HL-60 (cell line): ENCODE data around the gene KRT4.

Source experiments
- DNase-seq, 2 experiments: peaks; one replicate each; pipeline ENCODE4 v3.0.0-alpha.2; 2010 to 2020; ENCODE audit warnings: low read depth in 1 of 2, low spot score in 1 of 2
- H3K27ac ChIP-seq: fragments of 250-450 bp; sonication (Bioruptor Pico); replicated peaks from 2 replicates; pipeline ENCODE4 v1.5.1; 2020; ENCODE audit warnings: mild to moderate bottlenecking, moderate library complexity
- H3K27me3 ChIP-seq: fragments of 250-450 bp; sonication (Bioruptor Pico); 2 replicates; pipeline ENCODE4 v1.5.1; 2021; ENCODE audit warnings: mild to moderate bottlenecking, moderate library complexity; ENCODE audit not compliant: insufficient read depth, poor library complexity, severe bottlenecking
- H3K4me3 ChIP-seq: replicated peaks from 2 replicates; pipeline ENCODE4 v1.5.1; 2011; ENCODE audit warnings: mild to moderate bottlenecking, control low read depth, low read length; ENCODE audit not compliant: insufficient read depth
- CTCF ChIP-seq: IDR thresholded peaks from one replicate; pipeline ENCODE4 v1.5.1; 2011; ENCODE audit warnings: low read length, control low read depth, inconsistent platforms; ENCODE audit not compliant: insufficient read depth
- GABPA ChIP-seq: IDR thresholded peaks from 2 replicates; pipeline ENCODE4 v1.6.1; 2012; ENCODE audit warnings: low read depth
- POLR2AphosphoS5 ChIP-seq: IDR thresholded peaks from 2 replicates; pipeline ENCODE4 v1.6.1; 2012; ENCODE audit warnings: low read depth
- REST ChIP-seq: IDR thresholded peaks from 2 replicates; pipeline ENCODE4 v1.6.1; 2012; ENCODE audit warnings: low read depth; ENCODE audit not compliant: insufficient replicate concordance
- SPI1 ChIP-seq: IDR thresholded peaks from 2 replicates; pipeline ENCODE4 v1.6.1; 2012; ENCODE audit warnings: low read depth, mild to moderate bottlenecking, borderline replicate concordance

The KRT4 gene

GRCh38 chr12:52760623-52761022, 53.3 kb downstream of the KRT4 start:
- no peaks in the 10 kb centered on the region for H3K27me3 ChIP-seq
- no peak overlapping the region for H3K4me3 ChIP-seq
- H3K27ac ChIP-seq: no peak overlapping the region
- DNase-seq: no peak
- no peak for TF ChIP-seq REST
- TF ChIP-seq CTCF: no peak
- no peak for TF ChIP-seq GABPA
- TF ChIP-seq POLR2AphosphoS5: no peak
- TF ChIP-seq SPI1: no peak

GRCh38 chr12:52759695-52760094, 54.2 kb downstream of the KRT4 start:
- H3K27me3 ChIP-seq: no peaks in the 10 kb centered on the region
- no peak for TF ChIP-seq POLR2AphosphoS5
- H3K27ac ChIP-seq: no peak overlapping the region
- DNase-seq: no peak
- no peak overlapping the region for H3K4me3 ChIP-seq

- TF ChIP-seq CTCF (no peak), POLR2AphosphoS5 (no peak), SPI1 (no peak), REST (no peak), GABPA (no peak)
- Histone ChIP-seq H3K27ac (no peak overlapping the region), H3K4me3 (no peak overlapping the region), H3K27me3 (no peaks in the 10 kb centered on the region)
- DNase-seq: no peak
Observed at GRCh38 chr12:52759218-52759617, 54.7 kb downstream of the KRT4 start.

- no peak for DNase-seq
- Histone ChIP-seq H3K27ac (no peak overlapping the region), H3K27me3 (no peaks in the 10 kb centered on the region), H3K4me3 (no peak overlapping the region)
- TF ChIP-seq REST: no peak
- no peak for TF ChIP-seq POLR2AphosphoS5
- TF ChIP-seq SPI1: no peak
- no peak for TF ChIP-seq CTCF
Observed at GRCh38 chr12:52757449-52758176, 56.3 kb downstream of the KRT4 start.
